Frontal cortex (tissue), 4 donors: ENCODE results near the gene RPS14. TPM values are rescaled to one million over a fixed set of nuclear protein-coding genes. Genes with fewer than 3 reads are reported as not detected.
"Not testable (repeated sequence)": the region's sequence is repeated elsewhere in the genome, so short reads cannot be mapped to it uniquely, and the experiment has no call there.

Experiments
- DNase-seq, 2 donors: peaks; one replicate each; pipeline ENCODE4 v3.0.0; 2012; ENCODE audit warnings: low spot score in 2 of 2
- FAIRE-seq: peaks from 2 replicates; lab custom pipeline; 2012; peaks lifted over from hg19 to GRCh38; lab: Jason Lieb, UNC
- total RNA-seq: library from RNA; depleted of rRNA; stranded (reverse); fragments of >200 nt; gene quantifications from one replicate; pipeline ENCODE4 v1.2.3, GENCODE V29; 2014
- donor health status: control.
- donor health status: control.
- donor health status: control.

The RPS14 gene
- total RNA-seq, 1 donor from 2014 or later = 3,224 TPM

DNA sequence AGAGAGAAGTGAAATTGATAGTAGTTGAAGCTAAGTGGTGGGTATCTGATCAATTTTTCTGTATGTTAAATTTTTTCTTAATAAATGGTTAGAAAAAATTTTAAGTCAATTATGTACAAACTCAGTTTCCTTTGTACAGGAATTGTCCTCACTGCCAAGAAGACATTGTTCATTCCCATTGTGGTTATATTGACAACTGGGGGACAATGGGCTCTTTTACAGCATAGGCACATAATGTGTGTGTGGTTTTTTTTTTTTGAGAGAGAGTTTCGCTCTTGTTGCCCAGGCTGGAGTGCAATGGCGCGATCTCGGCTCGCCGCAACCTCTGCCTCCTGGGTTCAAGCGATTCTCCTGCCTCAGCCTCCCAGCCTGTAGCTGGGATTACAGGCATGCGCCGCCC, 23.4 kb downstream of the RPS14 start:
- not testable (repeated sequence) for DNase-seq
- peak; percentile 85 for FAIRE-seq

DNA sequence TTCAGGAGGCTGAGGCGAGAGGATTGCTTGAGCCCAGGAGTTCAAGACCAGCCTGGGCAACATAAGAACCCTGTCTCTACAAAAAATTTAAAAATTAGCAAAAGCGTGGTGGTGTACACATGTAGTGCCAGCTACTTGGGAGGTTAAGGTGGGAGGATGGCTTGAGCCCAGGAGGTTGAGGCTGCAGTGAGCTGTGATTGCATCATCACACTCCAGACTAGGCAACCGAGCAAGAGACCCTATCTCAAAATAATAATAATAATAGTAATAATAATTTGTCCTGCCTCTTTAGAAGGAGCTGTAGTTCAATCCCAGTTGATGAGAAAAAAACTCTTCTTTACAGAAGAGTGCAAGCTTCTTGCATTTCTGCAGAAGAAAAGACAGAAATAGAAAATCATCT, 26.8 kb downstream of the RPS14 start:
- DNase-seq (no peak), FAIRE-seq (no peak)

DNA sequence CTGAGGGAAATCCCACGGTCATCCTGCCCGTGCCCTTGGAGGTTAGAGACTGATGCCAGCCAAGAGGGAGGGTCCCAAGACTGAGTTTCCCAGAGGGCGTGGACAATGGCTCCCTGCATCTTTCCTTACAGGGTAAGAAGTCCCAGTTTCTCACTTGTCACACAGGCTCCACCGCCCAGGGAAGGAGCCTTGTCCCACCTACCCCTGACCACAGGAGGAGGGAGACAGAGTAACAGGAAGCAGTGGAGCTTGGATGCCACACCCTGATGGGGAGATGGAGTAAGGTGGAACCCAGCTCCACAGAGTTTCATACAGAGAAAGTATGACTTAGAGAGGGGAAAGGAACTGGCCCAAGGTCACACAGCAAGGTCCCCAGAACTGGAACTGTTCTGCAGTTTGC, 27.5 kb downstream of the RPS14 start:
- FAIRE-seq = no peak
- no peak for DNase-seq

- FAIRE-seq = no peak
- DNase-seq = no peak
Observed at GRCh38 chr5:150419630-150420270, 29.8 kb downstream of the RPS14 start.

DNA sequence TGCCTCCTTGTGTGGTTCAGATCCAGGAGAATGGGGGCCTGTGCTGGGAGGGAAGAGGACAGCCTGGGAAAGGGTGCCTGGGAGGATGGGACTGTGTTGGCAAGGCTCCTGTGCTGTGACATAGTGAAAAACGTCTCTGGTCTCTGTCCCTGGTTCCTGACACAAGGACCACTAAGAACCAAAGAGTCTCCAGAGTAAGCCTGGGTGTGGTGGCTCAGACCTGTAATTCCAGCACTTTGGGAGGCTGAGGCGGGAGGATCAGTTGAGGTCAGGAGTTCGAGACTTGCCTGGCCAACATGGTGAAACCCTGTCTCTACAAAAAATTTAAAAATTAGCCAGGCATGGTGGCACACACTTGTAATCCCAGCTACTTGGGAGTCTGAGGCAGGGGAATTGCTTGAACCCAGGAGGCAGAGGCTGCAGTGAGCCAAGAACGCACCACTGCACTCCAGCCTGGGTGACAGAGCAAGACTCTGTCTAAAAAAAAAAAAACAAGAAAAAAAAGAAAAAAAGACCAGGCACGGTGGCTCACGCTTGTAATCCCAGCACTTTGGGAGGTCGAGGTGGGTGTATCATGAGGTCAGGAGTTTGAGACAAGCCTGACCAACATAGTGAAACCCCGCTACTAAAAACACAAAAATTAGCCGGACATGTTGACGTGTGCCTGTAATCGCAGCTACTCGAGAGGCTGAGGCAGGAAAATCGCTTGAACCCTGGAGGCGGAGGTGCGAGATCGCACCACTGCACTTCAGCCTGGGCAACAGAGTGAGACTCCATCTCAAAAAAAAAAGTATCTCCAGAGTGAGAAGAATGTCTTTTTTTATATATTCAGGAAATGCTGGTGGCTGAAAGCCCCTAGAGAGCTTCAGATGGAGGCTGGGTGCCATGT, 35.4 kb downstream of the RPS14 start:
- not testable (repeated sequence) for DNase-seq, FAIRE-seq

GRCh38 chr5:150413176-150413901, 36.2 kb downstream of the RPS14 start:
- DNase-seq (no peak), FAIRE-seq (no peak)

DNA sequence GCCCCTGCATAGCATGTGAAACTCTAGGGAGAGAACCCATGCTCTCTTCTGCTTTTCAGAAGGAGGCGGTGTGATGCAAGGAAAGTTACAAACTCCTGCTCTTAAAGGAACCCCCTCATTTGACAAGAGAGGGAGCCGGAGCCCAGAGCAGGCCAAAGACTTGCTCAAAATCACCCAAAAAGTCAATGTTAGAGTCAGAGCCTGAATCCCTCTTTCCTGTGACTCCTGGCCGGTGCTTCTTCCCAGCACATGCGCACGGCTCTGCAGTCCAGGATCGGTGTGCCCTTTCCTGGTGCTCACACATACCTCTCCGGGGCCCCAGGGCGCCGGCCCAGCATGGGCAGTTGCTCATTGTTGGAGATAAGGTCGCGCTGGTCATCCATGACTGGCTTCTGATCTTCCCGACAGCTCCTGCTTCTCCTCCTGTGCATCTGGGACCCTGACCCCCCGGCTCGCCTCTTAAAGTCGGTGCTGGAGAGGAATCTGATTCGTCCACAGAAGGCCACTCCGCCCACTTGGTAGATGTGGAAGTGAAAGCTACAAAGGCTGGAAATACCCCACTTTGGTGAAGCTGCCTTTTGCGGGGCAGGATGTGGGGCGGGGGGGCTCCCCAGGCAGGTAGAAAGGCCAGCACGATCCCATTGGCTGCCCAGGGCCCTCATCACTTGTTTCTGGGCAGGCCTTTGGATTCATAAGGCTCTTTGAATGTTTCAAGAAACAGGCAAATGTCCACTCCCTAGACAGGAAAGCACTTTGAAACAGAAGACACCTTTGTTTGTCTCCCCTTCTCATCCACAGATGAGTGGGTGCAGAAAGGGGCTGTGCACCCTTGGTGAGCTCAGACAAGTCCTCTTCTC, 37.0 kb downstream of the RPS14 start, which contains the start of gene CD74:
Gene CD74, minus strand, starts transcription at position 592 of the 857 bp plus-strand sequence. Its CDS starts 161 bp downstream, at position 431.
- DNase-seq (peak in 1 of 2 donors; percentile 70), FAIRE-seq (no peak)

GRCh38 chr5:150411245-150411979, 38.1 kb downstream of the RPS14 start:
- FAIRE-seq (no peak), DNase-seq (no peak)

- FAIRE-seq (peak; percentile 36), DNase-seq (peak; percentile 59 to 81)
Observed at GRCh38 chr5:150410524-150411244, 38.9 kb downstream of the RPS14 start.

GRCh38 chr5:150409638-150410523, 39.7 kb downstream of the RPS14 start:
- no peak for FAIRE-seq

DNA sequence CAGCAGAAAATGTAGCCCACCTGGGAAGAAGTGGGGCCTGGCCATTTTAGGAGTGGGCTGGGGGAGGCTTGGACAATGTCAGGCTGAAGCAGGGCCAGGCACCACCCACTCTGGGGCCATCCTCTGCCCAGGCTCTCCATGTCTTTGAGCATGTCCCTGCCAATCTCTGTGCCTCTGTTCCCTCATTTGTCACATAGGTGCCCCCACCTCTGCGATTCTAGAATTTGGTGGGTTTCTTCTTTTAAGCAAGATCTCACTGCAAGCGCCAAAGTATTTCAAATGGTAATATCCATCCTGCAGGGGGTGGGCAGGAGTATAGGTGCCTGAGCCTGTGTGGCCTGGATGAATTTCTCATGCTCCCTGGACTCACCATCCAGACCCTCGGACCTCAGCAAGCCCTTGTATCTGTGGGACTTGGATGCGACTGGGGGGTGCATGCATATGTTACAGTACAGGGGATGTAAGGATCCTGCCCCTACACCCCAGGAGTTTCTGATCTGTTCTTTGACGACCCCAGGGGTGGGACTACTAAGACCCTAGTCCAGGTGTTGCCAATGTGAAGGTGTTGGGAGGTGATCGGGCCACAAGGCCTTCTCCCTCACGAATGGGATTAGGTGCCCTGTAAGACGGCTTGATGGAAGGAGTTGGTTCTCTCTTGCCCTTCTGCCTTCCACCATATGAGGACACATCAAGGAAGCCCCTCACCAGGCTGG, 41.2 kb downstream of the RPS14 start:
- DNase-seq (no peak), FAIRE-seq (no peak)

More at GRCh38 chr5:150409638-150410523, 39.7 kb downstream of the RPS14 start:
- peak; percentile 69 to 90 for DNase-seq

- DNase-seq = no peak
- FAIRE-seq = no peak
Observed at GRCh38 chr5:150407096-150407720, 42.3 kb downstream of the RPS14 start.

DNA sequence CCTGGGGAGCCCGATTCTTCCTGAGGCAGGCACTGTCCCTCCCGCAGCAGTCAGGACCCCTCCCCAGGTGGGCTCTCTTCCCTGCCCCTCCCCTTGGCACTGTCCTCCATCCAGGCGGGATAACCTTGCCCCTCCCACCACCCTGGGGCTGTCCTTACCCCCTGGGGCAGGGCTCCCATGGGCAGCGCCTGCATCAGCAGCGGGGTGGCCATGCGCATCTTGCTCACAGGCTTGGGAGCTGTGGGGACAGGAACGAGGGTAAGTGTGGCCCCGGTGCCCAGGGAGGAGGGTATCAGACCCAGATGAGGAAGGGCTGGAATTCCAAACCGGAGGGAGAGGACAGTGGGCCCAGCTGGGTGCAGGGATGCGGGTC, 42.8 kb downstream of the RPS14 start:
- FAIRE-seq (no peak), DNase-seq (no peak)

DNA sequence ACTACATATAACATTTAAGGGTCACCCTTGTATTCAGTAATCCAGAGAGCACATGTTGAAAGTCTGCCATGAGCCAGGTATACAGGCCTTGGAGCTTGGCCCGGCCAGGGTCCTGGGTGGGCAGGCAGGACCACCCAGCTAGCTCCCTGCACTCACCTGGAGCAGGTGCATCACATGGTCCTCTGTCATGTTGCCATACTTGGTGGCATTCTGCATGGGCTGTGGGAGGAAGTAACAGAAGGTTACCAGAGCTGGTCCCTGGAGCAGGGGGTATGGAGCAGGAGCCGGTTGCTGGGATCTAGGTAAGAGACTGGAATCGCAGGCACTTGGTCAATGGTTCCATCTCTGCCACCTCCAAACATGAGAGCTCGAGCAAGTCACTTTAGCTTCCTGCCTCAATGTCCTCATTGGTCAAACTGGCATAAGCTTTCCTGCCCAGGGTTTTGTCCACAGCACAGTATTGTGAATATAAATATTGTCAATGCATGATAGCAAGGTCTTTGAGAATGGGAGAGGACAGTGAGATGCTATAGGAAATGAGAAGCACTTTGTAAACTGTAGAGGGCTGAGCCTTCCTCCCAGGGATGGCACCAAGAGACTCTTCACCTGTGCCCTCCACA, 43.3 kb downstream of the RPS14 start:
- DNase-seq (no peak), FAIRE-seq (no peak)

DNA sequence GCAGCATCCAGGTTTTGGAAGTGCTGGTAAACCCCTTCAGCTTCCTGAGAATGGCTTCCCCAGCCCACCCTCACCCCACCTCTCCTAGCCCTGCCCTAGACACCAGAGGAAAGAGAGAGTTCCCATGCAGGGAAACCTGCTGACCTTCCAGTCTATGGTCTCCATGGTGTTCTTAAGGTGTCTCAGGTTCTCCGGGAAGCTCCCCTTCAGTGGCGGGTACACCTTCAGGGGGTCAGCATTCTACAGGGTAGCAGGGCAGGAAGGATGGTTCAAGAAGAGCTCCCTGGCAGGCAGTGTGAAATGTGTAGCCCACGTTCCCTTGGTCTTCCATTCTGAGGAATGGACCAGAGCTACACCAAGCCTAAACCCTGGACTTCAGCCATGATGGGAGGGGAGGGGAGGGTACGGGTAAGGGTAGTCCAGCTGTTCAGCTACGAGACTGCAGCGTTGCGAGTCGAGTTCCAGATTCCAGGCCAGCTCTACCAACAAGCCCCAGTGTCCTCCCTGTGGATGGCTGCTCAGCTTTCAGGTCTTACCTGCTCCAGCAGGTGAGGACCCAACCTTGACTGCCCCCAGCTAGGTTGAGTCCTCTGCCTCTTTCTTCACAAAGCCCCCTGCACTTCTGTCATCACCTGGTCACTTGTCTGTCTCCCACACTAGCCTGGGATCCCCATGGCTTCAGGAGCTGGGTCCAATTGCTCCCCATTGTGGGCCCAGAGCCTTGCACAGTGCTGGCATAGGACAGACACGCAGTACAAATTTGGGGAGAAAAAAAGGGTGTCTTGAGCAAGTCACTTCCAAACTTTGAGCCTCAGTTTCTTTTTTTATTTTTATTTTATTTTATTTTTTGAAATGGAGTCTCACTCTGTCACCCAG, 44.4 kb downstream of the RPS14 start:
- DNase-seq = no peak
- FAIRE-seq = no peak
